CD8-positive, alpha-beta memory T cell (primary cell): ENCODE data around the gene OTUB2. TPM values are rescaled to one million over a fixed set of nuclear protein-coding genes. Genes with fewer than 3 reads are reported as not detected.
A peak's percentile ranks its signal among the peaks of the same experiment; 100 is the strongest.

ENCODE experiments used
- CTCF ChIA-PET: fragments of 350-600 bp; sonication (Branson Sonifier 250); formaldehyde crosslinking; loops from one replicate; lab custom pipeline; 2021; ENCODE audit warnings: antibody characterized with exemption; lab: Charles Lee
- POLR2A ChIA-PET: fragments of 350-600 bp; sonication (Branson Sonifier 250); formaldehyde crosslinking; loops from one replicate; lab custom pipeline; 2021; ENCODE audit warnings: antibody characterized with exemption; lab: Charles Lee
- DNase-seq, 5 donors: peaks; one replicate each; pipeline versions ENCODE4 v3.0.0 to v3.0.0-alpha.2; 2020 to 2022; ENCODE audit warnings: mixed read lengths in 1 of 5
- H3K27ac ChIP-seq: one replicate; pipeline ENCODE4 v1.7.0; 2013; ENCODE audit warnings: low read depth, mild to moderate bottlenecking, low read length, moderate library complexity
- H3K27me3 ChIP-seq: 2 replicates; pipeline ENCODE4 v1.7.0; 2013; ENCODE audit warnings: low read length, mild to moderate bottlenecking; ENCODE audit not compliant: insufficient read depth, poor library complexity, severe bottlenecking
- H3K36me3 ChIP-seq: 2 replicates; pipeline ENCODE4 v1.7.0; 2013; ENCODE audit warnings: mild to moderate bottlenecking, low read length, moderate library complexity; ENCODE audit not compliant: insufficient read depth
- H3K4me1 ChIP-seq: 2 replicates; pipeline ENCODE4 v1.7.0; 2013; ENCODE audit warnings: mild to moderate bottlenecking, low read length, moderate library complexity; ENCODE audit not compliant: insufficient read depth
- H3K4me3 ChIP-seq: 2 replicates; pipeline ENCODE4 v1.7.0; 2013; ENCODE audit warnings: mild to moderate bottlenecking, low read length
- H3K9me3 ChIP-seq: 2 replicates; pipeline ENCODE4 v1.7.0; 2013; ENCODE audit warnings: mild to moderate bottlenecking, low read length
- H3K27ac Mint-ChIP-seq, 8 donors: one replicate each; pipeline ENCODE4 v1.8.0; 2020 to 2021; ENCODE audit warnings: mixed read lengths in 8 of 8, mild to moderate bottlenecking in 6 of 8, inconsistent platforms in 3 of 8, moderate library complexity in 3 of 8
- H3K27me3 Mint-ChIP-seq, 2 donors: one replicate each; pipeline ENCODE4 v1.8.0; 2020 to 2021; ENCODE audit warnings: mixed read lengths in 2 of 2, mild to moderate bottlenecking in 1 of 2, moderate library complexity in 1 of 2
- H3K36me3 Mint-ChIP-seq, 3 donors: one replicate each; pipeline ENCODE4 v1.8.0; 2020 to 2021; ENCODE audit warnings: mixed read lengths in 3 of 3, inconsistent platforms in 1 of 3, mild to moderate bottlenecking in 1 of 3
- H3K4me1 Mint-ChIP-seq, 3 donors: one replicate each; pipeline ENCODE4 v1.8.0; 2020 to 2021; ENCODE audit warnings: mixed read lengths in 3 of 3, inconsistent platforms in 1 of 3, mild to moderate bottlenecking in 1 of 3
- H3K4me3 Mint-ChIP-seq, 7 donors: one replicate each; pipeline ENCODE4 v1.8.0; 2020 to 2021; ENCODE audit warnings: mixed read lengths in 7 of 7, mild to moderate bottlenecking in 6 of 7, moderate library complexity in 4 of 7, inconsistent platforms in 2 of 7
- H3K9me3 Mint-ChIP-seq, 5 donors: one replicate each; pipeline ENCODE4 v1.8.0; 2020 to 2022; ENCODE audit warnings: mixed read lengths in 5 of 5, mild to moderate bottlenecking in 3 of 5, moderate library complexity in 2 of 5, inconsistent platforms in 1 of 5
- polyA plus RNA-seq: library from polyadenylated mRNA; unstranded; fragments of 300-500 nt; fragmentation: Illumina TruSeq; gene quantifications from one replicate; pipeline ENCODE4 v1.2.3, GENCODE V29; 2021
- total RNA-seq, 2 experiments: library from RNA; stranded (reverse); gene quantifications; one replicate each; pipeline ENCODE4 v1.2.3, GENCODE V29; 2021

Gene OTUB2
- total and polyA plus RNA-seq, 3 experiments from 2014 or later, result 0.12 to 1.8 (median 1.1) TPM

DNA sequence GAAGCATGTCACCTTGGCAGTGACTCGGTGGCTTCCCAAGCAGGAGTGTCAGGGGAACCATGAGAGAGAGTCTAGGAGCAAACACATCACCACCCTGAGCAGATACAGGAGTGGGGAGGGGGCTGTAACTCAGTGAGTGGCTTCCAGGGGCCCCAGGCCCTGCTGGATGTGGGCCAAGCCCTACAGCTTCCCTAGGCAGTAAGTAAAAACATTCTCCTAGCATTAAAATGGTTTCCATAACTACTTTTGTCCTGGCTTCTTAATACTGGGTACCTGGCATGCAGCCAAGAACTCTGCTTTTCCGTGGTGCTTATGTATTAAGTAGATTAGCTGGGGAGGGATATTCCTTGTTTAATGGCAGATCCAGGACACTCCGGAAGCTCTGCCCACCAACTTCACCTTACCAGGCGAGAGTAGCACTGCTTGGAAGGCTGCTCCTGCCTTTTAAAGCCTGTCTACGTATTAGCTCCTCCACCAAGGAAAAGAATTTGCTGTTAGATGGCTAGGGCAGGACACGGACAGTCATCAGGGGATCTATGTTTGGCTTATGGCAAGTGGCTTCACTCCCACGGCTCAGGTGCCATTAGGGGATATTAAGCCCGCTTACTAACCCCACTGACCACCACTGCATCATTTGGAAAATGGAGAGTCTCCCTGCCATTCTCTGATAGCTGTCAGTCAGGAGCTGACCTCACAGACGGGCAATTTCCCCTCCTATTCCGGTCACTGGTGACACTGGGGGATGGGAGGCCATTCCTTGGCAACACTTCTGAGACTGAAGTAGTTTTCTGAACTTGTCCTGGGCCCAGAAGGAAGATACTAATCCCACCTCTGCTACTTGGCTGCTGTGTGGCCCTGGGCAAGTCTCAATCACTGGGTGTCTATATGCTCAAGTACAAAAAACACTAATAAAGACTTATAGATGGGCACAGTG is 22.8 kb downstream of the OTUB2 start:
- POLR2A ChIA-PET, result interaction anchor here (0.7 kb wide), 2 partner anchors 25 to 75 kb away, joined by 3 read pairs; no protein-coding TSS in a partner anchor

DNA sequence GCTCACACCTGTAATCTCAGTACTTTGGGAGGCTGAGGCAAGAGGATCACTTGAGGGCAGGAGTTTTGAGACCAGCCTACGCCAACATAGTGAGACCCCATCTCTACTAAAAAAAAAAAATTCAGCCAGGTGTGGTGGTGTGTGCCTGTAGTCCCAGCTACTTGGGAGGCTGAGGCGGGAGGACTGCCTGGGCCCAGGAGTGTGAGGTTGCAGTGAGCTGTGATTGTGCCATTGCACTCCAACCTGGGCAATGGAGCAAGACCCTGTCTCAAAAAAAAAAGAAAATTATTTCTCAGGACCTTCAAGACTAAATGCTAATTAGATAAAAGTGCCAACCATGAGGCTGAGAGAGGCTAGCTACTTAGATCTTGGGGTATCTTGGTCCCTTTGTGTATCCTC is 23.5 kb downstream of the OTUB2 start:
- H3K4me3 Mint-ChIP-seq, result no peak overlapping the region
- H3K27ac Mint-ChIP-seq, result peak overlapping the region in 3 of 8 donors; percentile 22 to 71 (median 46)
- Histone ChIP-seq H3K4me3 (no peak overlapping the region), H3K9me3 (no peaks in the 10 kb centered on the region), H3K27ac (no peak overlapping the region), H3K36me3 (peaks cover 78% of the 10 kb centered on the region), H3K27me3 (no peaks in the 10 kb centered on the region), H3K4me1 (no peaks in the 10 kb centered on the region)
- H3K36me3 Mint-ChIP-seq, result peaks cover 12 to 94% (median 41%) of the 10 kb centered on the region in 3 donors
- ChIA-PET CTCF (no interaction called here), POLR2A (interaction anchor here (0.7 kb wide), 1 partner anchor 26 kb away, joined by 3 read pairs; no protein-coding TSS in a partner anchor)
- no peak for DNase-seq
- H3K9me3 Mint-ChIP-seq, result no peaks in the 10 kb centered on the region
- H3K27me3 Mint-ChIP-seq, result peaks cover 0 to 1% of the 10 kb centered on the region in 2 donors
- H3K4me1 Mint-ChIP-seq, result peaks cover 4 to 8% (median 4%) of the 10 kb centered on the region in 3 donors

More for the DNA sequence above, 22.8 kb downstream of the OTUB2 start:
- Mint-ChIP-seq H3K9me3 (no peaks in the 10 kb centered on the region), H3K4me3 (no peak overlapping the region), H3K36me3 (peaks cover 12 to 93% (median 35%) of the 10 kb centered on the region in 3 donors), H3K4me1 (peaks cover under 1 to 4% (median 3%) of the 10 kb centered on the region in 3 donors), H3K27ac (peak overlapping the region in 1 of 8 donors; percentile 46), H3K27me3 (peaks cover 0 to 2% of the 10 kb centered on the region in 2 donors)
- H3K27ac ChIP-seq, result no peak overlapping the region
- no peaks in the 10 kb centered on the region for H3K9me3 ChIP-seq
- peaks cover 74% of the 10 kb centered on the region for H3K36me3 ChIP-seq
- no peaks in the 10 kb centered on the region for H3K4me1 ChIP-seq
- no peak for DNase-seq
- CTCF ChIA-PET, result interaction anchor here (1.3 to 2.1 kb wide), 2 partner anchors 30 to 88 kb away, joined by 3 to 7 read pairs; no protein-coding TSS in a partner anchor
- no peak overlapping the region for H3K4me3 ChIP-seq
- H3K27me3 ChIP-seq, result no peaks in the 10 kb centered on the region

DNA sequence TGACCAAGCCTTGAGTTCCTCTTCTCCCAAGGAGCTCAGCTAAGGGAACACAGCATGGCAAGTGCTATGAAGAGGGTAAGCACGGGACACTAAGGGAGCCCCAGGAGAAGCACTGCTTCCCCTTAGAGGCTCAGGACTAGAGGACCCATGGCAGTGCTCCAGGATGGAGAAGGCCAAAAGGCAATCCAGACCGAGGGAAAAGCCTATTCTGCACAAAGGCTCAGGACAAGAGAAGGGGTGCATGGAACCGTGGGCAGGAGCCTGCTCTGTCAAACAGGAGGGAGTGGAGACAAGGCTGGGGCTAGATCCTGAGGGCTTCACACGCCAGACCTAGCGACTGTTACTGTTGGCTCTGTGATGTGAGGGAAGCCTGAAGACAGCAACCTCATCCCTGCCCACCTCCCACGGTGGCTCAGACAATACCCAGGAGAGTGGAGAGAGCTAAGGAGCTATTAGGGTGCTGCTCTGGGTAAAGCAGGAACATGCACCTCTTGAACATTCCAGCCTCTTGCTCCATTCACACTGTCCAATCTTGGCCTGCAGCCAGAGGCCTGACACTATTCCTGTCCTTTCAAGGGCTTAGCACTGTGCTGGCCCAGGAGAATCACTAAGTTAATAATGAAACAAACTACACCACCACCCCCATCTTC is 24.2 kb downstream of the OTUB2 start:
- Mint-ChIP-seq H3K27ac (peak overlapping the region in 2 of 8 donors; percentile 71 to 75), H3K9me3 (no peaks in the 10 kb centered on the region), H3K4me3 (no peak overlapping the region)

DNA sequence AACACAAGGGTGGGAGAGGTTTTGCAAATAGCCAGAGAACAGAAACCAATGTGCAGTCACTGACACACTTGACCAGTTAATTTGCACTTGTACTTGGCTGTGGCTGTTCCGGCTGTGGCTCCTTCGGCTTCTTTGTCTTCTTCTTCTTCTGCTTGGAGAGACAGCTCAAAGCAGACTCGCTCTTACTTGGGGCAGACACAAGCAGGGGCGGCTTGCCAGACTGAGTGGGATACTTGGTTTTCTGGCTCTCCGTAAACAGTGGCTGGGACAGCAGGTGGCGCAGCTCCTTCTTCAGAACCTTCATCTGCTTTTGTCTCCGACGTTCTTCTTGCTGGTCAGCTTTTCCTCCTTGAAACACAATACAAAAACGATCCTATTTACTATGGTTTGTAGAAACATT is 25.0 kb downstream of the OTUB2 start:
- CTCF ChIA-PET, result interaction anchor here (1.5 to 1.9 kb wide), 2 partner anchors 15 to 85 kb away, joined by 4 to 7 read pairs; no protein-coding TSS in a partner anchor
- no peaks in the 10 kb centered on the region for H3K4me1 ChIP-seq
- no peaks in the 10 kb centered on the region for H3K27me3 ChIP-seq
- peaks cover 89% of the 10 kb centered on the region for H3K36me3 ChIP-seq
- no peak overlapping the region for H3K27ac ChIP-seq
- peaks cover 12 to 94% (median 41%) of the 10 kb centered on the region in 3 donors for H3K36me3 Mint-ChIP-seq
- H3K4me3 ChIP-seq, result no peak overlapping the region
- no peak overlapping the region for H3K4me3 Mint-ChIP-seq
- POLR2A ChIA-PET, result interaction anchor here (0.7 kb wide), 1 partner anchor 111 kb away, joined by 4 read pairs; no protein-coding TSS in a partner anchor
- peak overlapping the region in 5 of 8 donors; percentile 3 to 68 (median 26) for H3K27ac Mint-ChIP-seq
- H3K4me1 Mint-ChIP-seq, result peaks cover 8 to 21% (median 17%) of the 10 kb centered on the region in 3 donors
- H3K27me3 Mint-ChIP-seq, result no peaks in the 10 kb centered on the region
- H3K9me3 Mint-ChIP-seq, result no peaks in the 10 kb centered on the region
- H3K9me3 ChIP-seq, result no peaks in the 10 kb centered on the region
- DNase-seq, result no peak

More for the DNA sequence above, 24.2 kb downstream of the OTUB2 start:
- DNase-seq, result no peak
- no peak overlapping the region for H3K4me3 ChIP-seq
- Mint-ChIP-seq H3K27me3 (no peaks in the 10 kb centered on the region), H3K36me3 (peaks cover 12 to 94% (median 41%) of the 10 kb centered on the region in 3 donors), H3K4me1 (peaks cover 3 to 14% (median 10%) of the 10 kb centered on the region in 3 donors)
- H3K27me3 ChIP-seq, result no peaks in the 10 kb centered on the region
- ChIA-PET POLR2A (interaction anchor here (0.7 kb wide), 2 partner anchors 26 to 110 kb away, joined by 3 to 4 read pairs; no protein-coding TSS in a partner anchor), CTCF (interaction anchor here (1.5 kb wide), 1 partner anchor 86 kb away, joined by 4 read pairs; no protein-coding TSS in a partner anchor)
- H3K27ac ChIP-seq, result no peak overlapping the region
- no peaks in the 10 kb centered on the region for H3K9me3 ChIP-seq
- no peaks in the 10 kb centered on the region for H3K4me1 ChIP-seq
- H3K36me3 ChIP-seq, result peaks cover 83% of the 10 kb centered on the region

DNA sequence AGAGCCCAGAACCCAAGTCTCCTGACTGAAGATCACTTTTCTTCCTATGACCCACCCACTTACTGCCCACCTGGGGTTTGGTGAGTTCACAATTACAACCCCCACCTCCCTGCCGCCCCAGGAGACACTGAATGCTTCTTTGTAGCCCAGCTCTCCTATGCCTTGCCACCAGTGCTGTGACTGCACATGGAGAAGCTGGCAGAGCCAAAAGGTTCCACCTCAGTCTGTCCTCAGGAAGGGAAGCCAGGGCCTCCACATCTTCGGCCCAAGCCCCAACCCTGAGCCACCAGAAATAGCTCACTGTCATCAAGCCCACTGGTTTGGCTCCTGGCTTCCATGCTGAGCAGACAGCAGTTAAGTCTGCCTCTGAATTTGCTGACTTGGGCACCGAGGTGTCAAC is 25.6 kb downstream of the OTUB2 start:
- Mint-ChIP-seq H3K4me3 (no peak overlapping the region), H3K27ac (peak overlapping the region in 4 of 8 donors; percentile 9 to 67 (median 34)), H3K4me1 (peaks cover 15 to 28% (median 24%) of the 10 kb centered on the region in 3 donors), H3K27me3 (no peaks in the 10 kb centered on the region), H3K36me3 (peaks cover 12 to 95% (median 45%) of the 10 kb centered on the region in 3 donors), H3K9me3 (no peaks in the 10 kb centered on the region)
- Histone ChIP-seq H3K4me3 (no peak overlapping the region), H3K27me3 (no peaks in the 10 kb centered on the region), H3K9me3 (no peaks in the 10 kb centered on the region), H3K4me1 (peaks cover 2% of the 10 kb centered on the region), H3K27ac (peak overlapping the region; percentile 2), H3K36me3 (peaks cover 89% of the 10 kb centered on the region)
- ChIA-PET CTCF (interaction anchor here (1.5 to 1.9 kb wide), 2 partner anchors 15 to 85 kb away, joined by 4 to 7 read pairs; no protein-coding TSS in a partner anchor), POLR2A (no interaction called here)
- DNase-seq, result no peak

DNA sequence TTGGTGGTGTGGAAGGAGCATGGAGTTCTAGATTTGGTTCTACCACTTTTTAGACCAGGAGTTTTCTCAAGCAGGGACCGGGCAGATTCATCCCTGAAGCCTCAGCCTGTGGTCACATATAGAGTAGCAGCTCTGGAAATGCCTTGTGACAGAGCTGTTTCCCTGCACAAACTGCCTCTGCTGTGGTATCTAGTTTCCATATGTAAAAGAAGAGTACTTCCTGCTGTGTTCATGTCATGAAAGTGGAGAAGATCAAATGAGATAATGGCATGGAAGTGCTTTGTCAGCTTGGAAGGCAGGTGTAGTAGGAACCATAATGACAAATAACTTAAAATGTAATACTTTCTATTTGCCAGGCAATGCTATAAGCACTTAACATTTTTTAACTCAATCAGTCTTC is 26.1 kb downstream of the OTUB2 start:
- Mint-ChIP-seq H3K36me3 (peaks cover 12 to 95% (median 46%) of the 10 kb centered on the region in 3 donors), H3K27ac (peak overlapping the region in 4 of 8 donors; percentile 1 to 67 (median 30)), H3K4me1 (peaks cover 19 to 32% (median 28%) of the 10 kb centered on the region in 3 donors), H3K9me3 (no peaks in the 10 kb centered on the region), H3K4me3 (no peak overlapping the region), H3K27me3 (no peaks in the 10 kb centered on the region)
- DNase-seq, result no peak
- H3K4me1 ChIP-seq, result peaks cover 7% of the 10 kb centered on the region
- peaks cover 89% of the 10 kb centered on the region for H3K36me3 ChIP-seq
- no peaks in the 10 kb centered on the region for H3K9me3 ChIP-seq
- peak overlapping the region; percentile 2 for H3K27ac ChIP-seq
- H3K4me3 ChIP-seq, result no peak overlapping the region
- ChIA-PET CTCF (interaction anchor here (1.9 to 2.6 kb wide), 2 partner anchors 16 to 85 kb away, joined by 7 to 8 read pairs; no protein-coding TSS in a partner anchor), POLR2A (no interaction called here)
- no peaks in the 10 kb centered on the region for H3K27me3 ChIP-seq

DNA sequence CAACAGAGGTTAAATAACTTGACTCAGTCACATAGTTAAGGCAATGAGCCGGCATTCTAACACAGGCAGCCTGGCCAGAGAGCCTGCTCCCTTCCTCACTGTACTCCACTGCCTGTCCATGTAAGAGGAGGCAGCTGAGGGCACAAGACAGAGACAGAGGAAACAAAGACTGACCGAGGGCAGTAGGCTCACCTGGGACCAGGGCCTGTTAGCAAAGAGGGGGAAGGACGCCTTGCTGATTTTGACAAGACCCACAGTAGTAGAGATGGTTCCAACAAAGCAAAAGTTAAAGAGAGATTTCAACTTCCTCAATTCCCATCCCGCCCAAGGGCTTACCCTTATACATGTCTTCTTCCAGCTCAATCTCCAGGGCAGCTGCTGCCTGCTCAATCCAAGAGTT is 26.5 kb downstream of the OTUB2 start:
- Histone ChIP-seq H3K27ac (no peak overlapping the region), H3K36me3 (peaks cover 90% of the 10 kb centered on the region), H3K4me3 (no peak overlapping the region), H3K4me1 (peaks cover 11% of the 10 kb centered on the region), H3K27me3 (no peaks in the 10 kb centered on the region), H3K9me3 (no peaks in the 10 kb centered on the region)
- Mint-ChIP-seq H3K27me3 (no peaks in the 10 kb centered on the region), H3K4me3 (no peak overlapping the region), H3K4me1 (peaks cover 23 to 37% (median 33%) of the 10 kb centered on the region in 3 donors), H3K9me3 (no peaks in the 10 kb centered on the region), H3K36me3 (peaks cover 12 to 95% (median 48%) of the 10 kb centered on the region in 3 donors), H3K27ac (peak overlapping the region in 4 of 8 donors; percentile 9 to 84 (median 56))
- CTCF ChIA-PET, result interaction anchor here (1.9 to 2.6 kb wide), 2 partner anchors 16 to 84 kb away, joined by 7 to 8 read pairs; no protein-coding TSS in a partner anchor
- DNase-seq, result no peak
- POLR2A ChIA-PET, result no interaction called here
